Right lobe of liver (tissue), 6 donors: ENCODE data around the gene ZNF691. TPM values are rescaled to one million over a fixed set of nuclear protein-coding genes. Genes with fewer than 3 reads are reported as not detected.
A peak's percentile ranks its signal among the peaks of the same experiment; 100 is the strongest.

Source experiments
- ATAC-seq, 4 donors: fragments of 200-7000 bp; cut with Tn5 transposase; one replicate each; pipeline ENCODE4 v1.9.1; 2020; ENCODE audit warnings: mild to moderate bottlenecking in 4 of 4, moderate library complexity in 4 of 4
- DNase-seq, 3 donors: peaks; one replicate each; pipeline ENCODE4 v3.0.0-alpha.2; 2020
- H3K27ac ChIP-seq, 3 donors: fragments of 200-600 bp; one replicate each; pipeline ENCODE4 v1.8.0; 2022
- H3K27me3 ChIP-seq, 2 donors: fragments of 200-600 bp; one replicate each; pipeline ENCODE4 v1.8.0; 2022
- H3K36me3 ChIP-seq, 4 donors: fragments of 200-600 bp; sonication (generic) in 1 of 4; one replicate each; pipeline versions ENCODE4 v1.5.1 to v1.8.0; 2017 to 2022; ENCODE audit warnings: control low read depth in 1 of 4
- H3K4me1 ChIP-seq, 4 donors: fragments of 200-600 bp; sonication (generic) in 1 of 4; one replicate each; pipeline versions ENCODE4 v1.5.1 to v1.8.0; 2017 to 2022; ENCODE audit warnings: control low read depth in 1 of 4
- H3K4me3 ChIP-seq, 3 donors: fragments of 200-600 bp; one replicate each; pipeline ENCODE4 v1.8.0; 2022
- H3K9me3 ChIP-seq, 4 donors: fragments of 200-600 bp; sonication (generic) in 1 of 4; one replicate each; pipeline versions ENCODE4 v1.5.1 to v1.8.0; 2017 to 2022; ENCODE audit warnings: control low read depth in 1 of 4
- POLR2A ChIP-seq: fragments of 450-650 bp; IDR thresholded peaks from one replicate; pipeline ENCODE4 v1.6.1; 2017; ENCODE audit warnings: antibody characterized with exemption, mild to moderate bottlenecking
- WGBS: methylation state at CpG from one replicate; pipeline ENCODE4 v1.1.6; 2018; ENCODE audit warnings: low coverage, low lambda C conversion rate; ENCODE audit not compliant: insufficient coverage; ENCODE audit errors: missing lambda C conversion rate; 5-methylcytosine and 5-hydroxymethylcytosine counted together
- intact Hi-C, 2 donors: fragments of 100-400 bp; cut with DNase I; formaldehyde crosslinking; loops; one replicate each; pipeline versions ENCODE4 v1.11.2 to v1.14.1; 2022
- total RNA-seq, 6 experiments: library from RNA; depleted of rRNA in 2 of 6; stranded (reverse); fragments of >200 nt in 2 of 6; fragmentation: NEBNext Ultra II Directional in 3 of 6; extraction: Animal tissue kit (Norgen Biotek cat#: 25700) in 3 of 6; gene quantifications; one replicate each; pipeline versions ENCODE4 v1.1.0 to v1.2.4, GENCODE V29; 2016 to 2023
- TF ChIP-seq, protein P1 (sequence below), 4 donors: fragments of 200-600 bp in 3 of 4; fragments of 450-650 bp in 1 of 4; IDR thresholded peaks; one replicate each; pipeline versions ENCODE4 v1.5.1 to v1.8.0; 2016 to 2022; ENCODE audit warnings: antibody characterized with exemption in 4 of 4, mild to moderate bottlenecking in 2 of 4
- donor health status: DM: no; HTN: yes; CAD: no.
- donor health status: DM: no; HTN: no; CAD: no.
- donor health status: DM: no; HTN: no; CAD: no.
- donor health status: DM: no; HTN: yes; CAD: no.
- donor health status: DM: no; HTN: yes; CAD: no.

ZNF691 gene
- total RNA-seq, 6 experiments from 2014 or later: 5.0 to 9.5 (median 7.2) TPM

DNA sequence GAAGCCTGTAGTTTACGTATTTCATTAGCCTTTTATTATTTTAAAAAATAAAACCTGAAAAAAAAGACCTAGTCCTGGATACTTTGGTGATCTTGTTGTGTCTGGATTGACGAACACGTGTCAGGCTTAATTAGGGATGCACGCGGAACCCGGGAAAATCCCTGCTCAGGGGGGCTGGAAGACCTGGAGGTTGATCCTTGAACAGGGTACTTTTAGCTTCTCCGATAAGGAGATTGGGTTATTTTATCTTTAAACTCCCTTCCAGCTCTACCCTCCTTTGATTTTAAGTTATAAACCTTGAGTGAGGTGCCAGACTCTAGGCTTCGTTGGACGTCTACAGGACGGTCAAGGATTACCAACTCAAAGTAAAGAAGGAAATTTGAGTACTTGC lies 552 bp upstream of the ZNF691 start:
- H3K9me3 ChIP-seq: no peaks in the 10 kb centered on the region
- no peak for TF ChIP-seq POLR2A
- TF ChIP-seq, protein P1, sequence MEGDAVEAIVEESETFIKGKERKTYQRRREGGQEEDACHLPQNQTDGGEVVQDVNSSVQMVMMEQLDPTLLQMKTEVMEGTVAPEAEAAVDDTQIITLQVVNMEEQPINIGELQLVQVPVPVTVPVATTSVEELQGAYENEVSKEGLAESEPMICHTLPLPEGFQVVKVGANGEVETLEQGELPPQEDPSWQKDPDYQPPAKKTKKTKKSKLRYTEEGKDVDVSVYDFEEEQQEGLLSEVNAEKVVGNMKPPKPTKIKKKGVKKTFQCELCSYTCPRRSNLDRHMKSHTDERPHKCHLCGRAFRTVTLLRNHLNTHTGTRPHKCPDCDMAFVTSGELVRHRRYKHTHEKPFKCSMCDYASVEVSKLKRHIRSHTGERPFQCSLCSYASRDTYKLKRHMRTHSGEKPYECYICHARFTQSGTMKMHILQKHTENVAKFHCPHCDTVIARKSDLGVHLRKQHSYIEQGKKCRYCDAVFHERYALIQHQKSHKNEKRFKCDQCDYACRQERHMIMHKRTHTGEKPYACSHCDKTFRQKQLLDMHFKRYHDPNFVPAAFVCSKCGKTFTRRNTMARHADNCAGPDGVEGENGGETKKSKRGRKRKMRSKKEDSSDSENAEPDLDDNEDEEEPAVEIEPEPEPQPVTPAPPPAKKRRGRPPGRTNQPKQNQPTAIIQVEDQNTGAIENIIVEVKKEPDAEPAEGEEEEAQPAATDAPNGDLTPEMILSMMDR (IDR thresholded peaks at IDR 0.05): no peak
- DNase-seq (no peak), ATAC-seq (peak; percentile 1 to 8 (median 4))
- intact Hi-C loops: no loop called here
- peaks cover 0 to 20% (median 4%) of the 10 kb centered on the region in 4 donors for H3K4me1 ChIP-seq
- H3K27ac ChIP-seq: no peak overlapping the region
- peaks cover 0 to 13% (median 3%) of the 10 kb centered on the region in 4 donors for H3K36me3 ChIP-seq
- 7% methylated on average over 10 of the region's 10 CpGs for WGBS
- H3K27me3 ChIP-seq: no peaks in the 10 kb centered on the region
- peak overlapping the region; percentile 90 to 97 (median 94) for H3K4me3 ChIP-seq

DNA sequence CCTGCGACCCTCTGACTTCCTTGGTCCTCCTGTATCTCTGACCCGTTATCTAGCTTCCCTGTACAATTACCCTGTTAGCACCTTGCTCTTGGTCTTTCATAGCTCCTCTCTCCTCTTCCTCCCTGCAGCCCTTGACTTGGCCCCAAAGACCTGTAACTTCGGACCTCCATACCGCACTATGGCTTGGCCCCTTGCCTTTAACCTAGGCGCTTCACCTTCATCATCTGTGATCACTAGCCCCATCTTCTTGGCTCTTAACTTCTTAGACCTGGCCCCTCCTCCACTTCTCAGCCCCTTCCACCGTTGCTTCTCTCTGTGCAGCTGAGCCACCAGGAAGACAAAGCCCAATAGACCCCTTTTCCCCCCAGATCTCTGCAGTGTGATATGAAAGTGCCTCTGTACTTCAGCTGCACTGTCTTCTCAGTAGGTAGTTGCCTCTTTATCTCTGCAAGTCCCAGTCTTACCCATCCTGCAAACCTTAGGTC lies 740 bp downstream of the ZNF691 start:
- Histone ChIP-seq H3K4me1 (peaks cover 0 to 20% (median 4%) of the 10 kb centered on the region in 4 donors), H3K27me3 (no peaks in the 10 kb centered on the region), H3K9me3 (no peaks in the 10 kb centered on the region), H3K27ac (peak overlapping the region; percentile 75 to 86 (median 85)), H3K36me3 (peaks cover 0 to 19% (median 6%) of the 10 kb centered on the region in 4 donors), H3K4me3 (peak overlapping the region; percentile 90 to 97 (median 94))
- no peak for TF ChIP-seq POLR2A
- TF ChIP-seq, protein P1 (IDR thresholded peaks at IDR 0.05): no peak
- intact Hi-C loops: no loop called here
- DNase-seq (no peak), ATAC-seq (no peak)
- 4% methylated on average over 6 of the region's 6 CpGs for WGBS

DNA sequence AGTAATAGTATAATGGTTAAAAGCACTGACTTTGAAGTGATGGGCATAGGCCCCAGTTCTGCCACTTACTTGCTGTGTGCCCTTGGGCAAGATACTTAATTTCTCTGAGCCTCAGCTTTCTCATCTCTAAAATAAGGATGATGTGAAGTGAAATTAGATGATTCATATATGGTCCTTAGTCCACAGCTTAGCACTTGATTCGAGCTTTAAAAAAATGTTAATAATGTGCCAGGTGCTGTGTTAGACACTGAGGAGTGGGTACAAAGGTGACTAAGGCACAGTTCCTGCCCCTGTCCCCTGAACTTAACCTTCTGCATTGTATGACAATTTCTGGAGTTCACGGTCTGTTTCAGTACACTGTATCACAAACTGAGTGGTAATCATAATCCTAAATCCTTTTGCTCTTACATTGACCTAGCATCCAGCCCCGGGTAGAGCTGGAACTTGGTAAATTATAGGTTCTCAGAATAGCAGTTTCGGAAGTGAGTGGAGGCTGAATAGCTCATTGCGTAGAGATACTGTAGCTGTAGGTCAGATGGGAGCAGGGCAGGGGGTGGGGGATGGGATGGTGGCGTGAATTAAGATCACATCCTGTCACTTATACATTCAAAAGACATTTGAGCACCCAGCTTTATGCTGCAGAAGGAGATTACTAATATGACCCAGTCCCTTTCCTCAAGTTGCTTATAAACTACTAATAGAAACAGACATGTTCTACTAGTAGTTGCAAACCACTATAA lies 1.5 kb downstream of the ZNF691 start:
- Histone ChIP-seq H3K27ac (no peak overlapping the region), H3K4me1 (peaks cover 0 to 20% (median 4%) of the 10 kb centered on the region in 4 donors), H3K27me3 (no peaks in the 10 kb centered on the region), H3K36me3 (peaks cover 0 to 16% (median 6%) of the 10 kb centered on the region in 4 donors), H3K9me3 (no peaks in the 10 kb centered on the region), H3K4me3 (peak overlapping the region in 1 of 3 donors; percentile 94)
- no peak for TF ChIP-seq POLR2A
- TF ChIP-seq, protein P1 (IDR thresholded peaks at IDR 0.05): no peak
- ATAC-seq: no peak
- no peak for DNase-seq
- WGBS: 48% methylated on average over 6 of the region's 6 CpGs
- intact Hi-C loops: no loop called here

DNA sequence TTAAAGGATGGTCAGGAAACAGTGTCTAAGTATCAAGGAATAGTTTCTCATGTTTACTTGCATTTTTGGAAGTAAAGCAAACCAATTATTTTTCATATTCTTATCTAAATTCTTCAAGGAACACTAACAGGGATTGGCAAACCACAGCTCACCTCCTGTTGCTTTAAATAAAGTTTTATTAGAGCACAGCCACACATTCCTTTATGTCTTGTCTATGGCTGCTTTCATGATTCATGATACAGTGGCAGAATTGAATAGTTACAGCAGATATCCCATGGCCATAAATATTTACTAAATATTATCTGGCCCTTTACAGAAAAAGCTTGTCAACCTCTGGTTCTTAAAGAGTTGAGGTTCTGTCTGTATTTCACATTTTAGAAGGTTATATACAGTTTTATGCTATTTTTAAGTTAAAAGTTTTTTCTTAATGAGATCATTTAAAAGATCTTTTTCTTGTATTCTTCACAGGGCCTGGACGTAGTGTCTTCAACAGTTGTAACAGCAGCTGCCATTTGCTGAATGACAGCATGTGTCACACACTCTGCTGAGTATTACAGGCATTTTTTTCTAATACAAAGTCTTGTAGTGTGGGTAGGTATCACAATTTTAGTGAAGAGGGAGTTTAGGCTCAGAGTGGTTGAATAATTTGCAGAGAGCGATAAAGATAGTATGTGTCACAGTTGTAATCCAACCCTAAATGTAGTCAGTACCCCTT lies 2.6 kb downstream of the ZNF691 start:
- no peak for DNase-seq
- TF ChIP-seq POLR2A: no peak
- TF ChIP-seq, protein P1 (IDR thresholded peaks at IDR 0.05): no peak
- 94% methylated on average over 2 of the region's 2 CpGs for WGBS
- Histone ChIP-seq H3K27me3 (no peaks in the 10 kb centered on the region), H3K4me3 (no peak overlapping the region), H3K27ac (no peak overlapping the region), H3K36me3 (peaks cover 0 to 13% (median 6%) of the 10 kb centered on the region in 4 donors), H3K4me1 (peaks cover 0 to 24% (median 4%) of the 10 kb centered on the region in 4 donors), H3K9me3 (no peaks in the 10 kb centered on the region)
- intact Hi-C loops: no loop called here
- no peak for ATAC-seq
